ENCODE measurements around the gene SORBS1. TPM values are rescaled to one million over a fixed set of nuclear protein-coding genes. Genes with fewer than 3 reads are reported as not detected.

The SORBS1 gene
- total RNA-seq, 6 experiments from 2014 or later = 0.05 to 0.26 (median 0.18) TPM

DNA sequence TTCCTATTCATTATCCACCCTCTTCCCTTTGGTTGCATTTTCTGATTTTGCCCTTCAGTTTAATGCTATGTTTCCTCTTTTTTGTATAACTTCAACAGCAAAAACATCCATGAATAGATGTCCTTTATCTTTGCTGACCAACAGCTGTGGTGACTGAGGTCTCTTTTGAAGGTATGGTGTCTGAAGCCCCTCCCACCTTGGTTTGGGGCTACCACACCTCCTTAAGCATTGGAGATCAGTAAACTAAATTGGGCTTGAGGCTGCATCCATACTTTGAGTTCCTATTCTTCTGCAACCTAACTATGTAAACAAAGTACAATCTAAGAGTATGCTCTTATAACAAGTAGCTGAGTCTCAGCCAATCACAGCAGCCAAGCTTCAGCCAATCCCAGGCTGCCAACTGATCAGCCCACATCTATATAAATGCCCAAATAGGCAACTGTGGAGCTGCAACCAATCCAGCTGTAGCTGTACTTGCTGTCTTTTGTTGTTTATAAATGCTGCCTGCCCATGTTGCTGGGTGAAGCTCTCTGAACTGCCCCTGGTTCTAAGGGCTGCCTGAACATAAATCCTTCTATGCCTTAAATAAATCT is 201.0 kb downstream of the SORBS1 start:
- Mint-ChIP-seq H3K4me3 (no peak overlapping the region), H3K9me3 (no peaks in the 10 kb centered on the region), H3K27me3 (ENCODE audit: insufficient read depth) (peaks cover 8% of the 10 kb centered on the region; the same call in 1 of the 2 replicates), H3K36me3 (ENCODE audit: low read depth) (no peaks in the 10 kb centered on the region), H3K27ac (no peak overlapping the region), H3K4me1 (ENCODE audit: low read depth) (peaks cover 21% of the 10 kb centered on the region; the same call in 1 of the 2 replicates)
- TF ChIP-seq, protein P1, sequence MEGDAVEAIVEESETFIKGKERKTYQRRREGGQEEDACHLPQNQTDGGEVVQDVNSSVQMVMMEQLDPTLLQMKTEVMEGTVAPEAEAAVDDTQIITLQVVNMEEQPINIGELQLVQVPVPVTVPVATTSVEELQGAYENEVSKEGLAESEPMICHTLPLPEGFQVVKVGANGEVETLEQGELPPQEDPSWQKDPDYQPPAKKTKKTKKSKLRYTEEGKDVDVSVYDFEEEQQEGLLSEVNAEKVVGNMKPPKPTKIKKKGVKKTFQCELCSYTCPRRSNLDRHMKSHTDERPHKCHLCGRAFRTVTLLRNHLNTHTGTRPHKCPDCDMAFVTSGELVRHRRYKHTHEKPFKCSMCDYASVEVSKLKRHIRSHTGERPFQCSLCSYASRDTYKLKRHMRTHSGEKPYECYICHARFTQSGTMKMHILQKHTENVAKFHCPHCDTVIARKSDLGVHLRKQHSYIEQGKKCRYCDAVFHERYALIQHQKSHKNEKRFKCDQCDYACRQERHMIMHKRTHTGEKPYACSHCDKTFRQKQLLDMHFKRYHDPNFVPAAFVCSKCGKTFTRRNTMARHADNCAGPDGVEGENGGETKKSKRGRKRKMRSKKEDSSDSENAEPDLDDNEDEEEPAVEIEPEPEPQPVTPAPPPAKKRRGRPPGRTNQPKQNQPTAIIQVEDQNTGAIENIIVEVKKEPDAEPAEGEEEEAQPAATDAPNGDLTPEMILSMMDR (IDR thresholded peaks at IDR 0.05) = no peak
- peak; percentile 18 for DNase-seq

- TF ChIP-seq, protein P1 (IDR thresholded peaks at IDR 0.05) = no peak
- Mint-ChIP-seq H3K9me3 (no peaks in the 10 kb centered on the region), H3K4me1 (ENCODE audit: low read depth) (peaks cover 21% of the 10 kb centered on the region; the same call in 1 of the 2 replicates), H3K27me3 (ENCODE audit: insufficient read depth) (peaks cover 6% of the 10 kb centered on the region; the same call in 1 of the 2 replicates), H3K36me3 (ENCODE audit: low read depth) (no peaks in the 10 kb centered on the region), H3K4me3 (no peak overlapping the region), H3K27ac (no peak overlapping the region)
- no peak for DNase-seq
These were observed 201.7 kb downstream of the SORBS1 start for GRCh38 chr10:95359466-95359865.

GRCh38 chr10:95356190-95356955 is 204.8 kb downstream of the SORBS1 start:
- Mint-ChIP-seq H3K4me1 (ENCODE audit: low read depth) (peaks cover 16% of the 10 kb centered on the region; the same call in 1 of the 2 replicates), H3K9me3 (no peaks in the 10 kb centered on the region), H3K27ac (no peak overlapping the region), H3K27me3 (ENCODE audit: insufficient read depth) (peaks cover 3% of the 10 kb centered on the region; the same call in 1 of the 2 replicates), H3K4me3 (no peak overlapping the region), H3K36me3 (ENCODE audit: low read depth) (no peaks in the 10 kb centered on the region)
- TF ChIP-seq, protein P1 (IDR thresholded peaks at IDR 0.05) = no peak
- DNase-seq = no peak

DNA sequence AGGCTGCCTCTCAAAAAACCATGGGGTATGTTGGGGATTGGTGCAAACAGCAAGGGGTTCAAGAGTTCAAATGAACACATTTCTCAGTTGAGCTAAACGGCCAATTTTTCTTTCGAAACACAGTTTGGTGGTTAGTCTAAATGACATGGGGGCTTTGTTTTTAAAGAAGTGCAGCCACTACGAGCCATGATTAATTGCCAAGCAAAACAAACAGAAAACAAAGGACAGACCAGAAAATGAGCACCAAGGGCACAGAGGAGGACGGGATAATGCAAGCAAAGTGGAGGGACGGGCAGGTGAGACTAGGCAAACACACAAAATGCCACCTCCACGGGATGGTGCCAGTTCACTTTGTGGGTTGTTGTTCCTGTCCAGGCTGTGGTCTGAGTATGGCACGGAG is 205.9 kb downstream of the SORBS1 start:
- Mint-ChIP-seq H3K9me3 (no peaks in the 10 kb centered on the region), H3K27ac (no peak overlapping the region), H3K36me3 (ENCODE audit: low read depth) (no peaks in the 10 kb centered on the region), H3K27me3 (ENCODE audit: insufficient read depth) (peaks cover 3% of the 10 kb centered on the region; the same call in 1 of the 2 replicates), H3K4me1 (ENCODE audit: low read depth) (peaks cover 10% of the 10 kb centered on the region; the same call in 1 of the 2 replicates), H3K4me3 (no peak overlapping the region)
- no peak for DNase-seq
- TF ChIP-seq, protein P1 (IDR thresholded peaks at IDR 0.05) = no peak

DNA sequence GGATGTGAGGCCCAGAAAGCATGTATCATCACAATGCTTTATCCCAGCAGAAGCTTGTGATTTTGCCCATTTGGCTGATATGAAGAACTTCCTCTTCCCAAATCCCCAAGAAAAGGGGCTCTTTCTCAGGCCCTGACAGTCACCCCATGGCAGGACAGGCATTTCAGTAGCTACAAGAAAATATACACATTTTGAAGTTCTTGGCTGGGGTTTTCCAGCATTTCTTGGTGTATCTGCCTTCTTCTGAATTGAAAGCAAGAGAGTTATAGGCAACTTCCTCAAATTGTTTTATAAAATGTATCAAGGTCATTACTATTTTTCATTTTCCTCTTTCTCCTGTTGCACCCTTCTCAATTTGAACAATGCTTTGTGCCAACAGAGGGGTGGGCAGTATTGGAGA is 207.1 kb downstream of the SORBS1 start:
- Mint-ChIP-seq H3K27me3 (ENCODE audit: insufficient read depth) (peaks cover 3% of the 10 kb centered on the region; the same call in 1 of the 2 replicates), H3K36me3 (ENCODE audit: low read depth) (no peaks in the 10 kb centered on the region), H3K4me1 (ENCODE audit: low read depth) (peaks cover 7% of the 10 kb centered on the region; the same call in 1 of the 2 replicates), H3K27ac (no peak overlapping the region), H3K9me3 (no peaks in the 10 kb centered on the region), H3K4me3 (no peak overlapping the region)
- DNase-seq = no peak
- TF ChIP-seq, protein P1 (IDR thresholded peaks at IDR 0.05) = no peak

Data from HFFc6 (cell line).